Spleen (tissue), 11 donors: ENCODE results near the gene GCSAM. TPM values are rescaled to one million over a fixed set of nuclear protein-coding genes. Genes with fewer than 3 reads are reported as not detected.

ENCODE experiments used
- DNase-seq: peaks from one replicate; pipeline ENCODE4 v3.0.0-alpha.2; 2020
- H3K27ac ChIP-seq, 8 donors: fragments of 200-600 bp; sonication (generic) in 7 of 8; 1 replicate in 4 of 8; 2 replicates in 4 of 8; pipeline versions ENCODE4 v1.5.0 to v1.8.0; 2016 to 2021; ENCODE audit warnings: inconsistent platforms in 4 of 8, mild to moderate bottlenecking in 4 of 8, moderate library complexity in 1 of 8
- H3K27me3 ChIP-seq, 7 donors: fragments of 200-600 bp; sonication (generic) in 6 of 7; replicated peaks in 1 of 7; 1 replicate in 4 of 7; 2 replicates in 3 of 7; pipeline versions ENCODE4 v1.5.0 to v1.8.0; 2016 to 2021; ENCODE audit warnings: inconsistent platforms in 3 of 7, mild to moderate bottlenecking in 1 of 7
- H3K36me3 ChIP-seq, 6 donors: fragments of 200-600 bp; sonication (generic) in 5 of 6; 1 replicate in 4 of 6; 2 replicates in 2 of 6; pipeline versions ENCODE4 v1.5.0 to v1.8.0; 2016 to 2021; ENCODE audit warnings: inconsistent platforms in 2 of 6
- H3K4me1 ChIP-seq, 6 donors: fragments of 200-600 bp; sonication (generic) in 5 of 6; 1 replicate in 3 of 6; 2 replicates in 3 of 6; pipeline versions ENCODE4 v1.5.0 to v1.8.0; 2016 to 2021; ENCODE audit warnings: inconsistent platforms in 3 of 6
- H3K4me3 ChIP-seq, 8 donors: fragments of 200-600 bp; sonication (generic) in 7 of 8; 1 replicate in 4 of 8; 2 replicates in 4 of 8; pipeline versions ENCODE4 v1.5.0 to v1.8.0; 2016 to 2021; ENCODE audit warnings: inconsistent platforms in 4 of 8, mild to moderate bottlenecking in 4 of 8, moderate library complexity in 2 of 8
- H3K9me3 ChIP-seq, 8 donors: fragments of 200-600 bp; sonication (generic) in 7 of 8; 1 replicate in 4 of 8; 2 replicates in 4 of 8; pipeline versions ENCODE4 v1.5.0 to v1.8.0; 2016 to 2021; ENCODE audit warnings: inconsistent platforms in 4 of 8
- POLR2A ChIP-seq, 3 donors: fragments of 450-650 bp; IDR thresholded peaks; one replicate each; pipeline ENCODE4 v1.5.1; 2017; ENCODE audit warnings: antibody characterized with exemption in 3 of 3, mild to moderate bottlenecking in 1 of 3
- POLR2AphosphoS5 ChIP-seq, 3 donors: sonication (generic); formaldehyde crosslinking; IDR thresholded peaks; one replicate each; pipeline ENCODE4 v1.5.1; 2017; ENCODE audit warnings: antibody characterized with exemption in 3 of 3
- WGBS, 5 donors: extraction: QIAGEN DNeasy Blood & Tissue Kit in 3 of 5; methylation state at CpG; one replicate each; pipeline versions ENCODE4 v1.1.5 to v1.1.7; 2013 to 2018; 5-methylcytosine and 5-hydroxymethylcytosine counted together
- intact Hi-C: fragments of 100-400 bp; cut with DNase I; formaldehyde crosslinking; loops from one replicate; pipeline ENCODE4 v1.15.0; 2023; ENCODE audit warnings: low total_unique reads
- polyA plus RNA-seq, 3 donors: library from polyadenylated mRNA; stranded (reverse); fragments of 200-250 nt; gene quantifications; one replicate each; pipeline ENCODE4 v1.2.1, GENCODE V29; 2013
- total RNA-seq, 7 donors: library from RNA; depleted of rRNA in 3 of 7; stranded (reverse); fragments of >200 nt in 3 of 7; fragmentation: NEBNext Ultra II Directional in 4 of 7; extraction: Animal tissue kit (Norgen Biotek cat#: 25700) in 4 of 7; gene quantifications; one replicate each; pipeline versions ENCODE4 v1.1.0 to v1.2.1, GENCODE V29; 2016 to 2021
- TF ChIP-seq, protein P1 (sequence below), 11 experiments: fragments of 200-600 bp in 7 of 11; fragments of 450-650 bp in 4 of 11; sonication (generic) in 4 of 11; IDR thresholded peaks in 8 of 11; conservative IDR thresholded peaks in 3 of 11; 1 replicate in 7 of 11; 2 replicates in 4 of 11; pipeline versions ENCODE4 v1.4.0 to v1.8.0; 2016 to 2021; ENCODE audit warnings: antibody characterized with exemption in 11 of 11, inconsistent platforms in 4 of 11, mild to moderate bottlenecking in 1 of 11
- donor health status: healthy with polysubstance abuse.
- donor health status: DM: no; HTN: no; CAD: no; lungs with moderate emphysema.
- donor health status: DM: no; HTN: no; CAD: no.
- donor health status: Bipolar disorder and iron deficiency.
- donor health status: healthy.
- donor health status: DM: no; HTN: no; CAD: no.
- donor health status: DM: yes; HTN: yes; CAD: no.

The GCSAM gene
- total and polyA plus RNA-seq, 10 donors = 2.7 to 20.9 (median 8.9) TPM

DNA sequence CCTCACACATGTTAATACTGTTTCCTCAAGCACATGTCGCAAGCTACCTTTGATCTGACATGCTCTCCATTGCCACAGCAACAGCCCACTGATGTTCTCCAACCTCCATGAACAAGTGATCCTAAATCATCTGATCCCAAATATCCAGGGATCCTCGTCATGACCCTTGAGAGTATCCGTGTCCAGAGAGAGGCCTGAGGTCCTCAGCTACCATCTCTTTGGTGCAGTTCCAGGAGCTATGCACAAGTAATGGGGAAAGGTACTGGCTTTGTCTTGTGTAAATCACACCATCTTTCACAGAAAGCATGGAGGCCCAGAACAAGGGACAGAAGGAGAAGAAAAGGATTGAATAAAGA lies 2.4 kb downstream of the GCSAM start:
- Histone ChIP-seq H3K4me3 (peak overlapping the region in 1 of 8 donors; percentile 65), H3K36me3 (peaks cover 0 to 1% (median 0%) of the 10 kb centered on the region in 6 donors), H3K27ac (peak overlapping the region in 5 of 8 donors; percentile 1 to 79 (median 62)), H3K27me3 (no peaks in the 10 kb centered on the region), H3K4me1 (peaks cover 15 to 100% (median 51%) of the 10 kb centered on the region in 6 donors), H3K9me3 (no peaks in the 10 kb centered on the region)
- no peak for TF ChIP-seq POLR2A (IDR thresholded peaks at IDR 0.05)
- no peak for TF ChIP-seq POLR2AphosphoS5 (IDR thresholded peaks at IDR 0.05)
- TF ChIP-seq, protein P1, sequence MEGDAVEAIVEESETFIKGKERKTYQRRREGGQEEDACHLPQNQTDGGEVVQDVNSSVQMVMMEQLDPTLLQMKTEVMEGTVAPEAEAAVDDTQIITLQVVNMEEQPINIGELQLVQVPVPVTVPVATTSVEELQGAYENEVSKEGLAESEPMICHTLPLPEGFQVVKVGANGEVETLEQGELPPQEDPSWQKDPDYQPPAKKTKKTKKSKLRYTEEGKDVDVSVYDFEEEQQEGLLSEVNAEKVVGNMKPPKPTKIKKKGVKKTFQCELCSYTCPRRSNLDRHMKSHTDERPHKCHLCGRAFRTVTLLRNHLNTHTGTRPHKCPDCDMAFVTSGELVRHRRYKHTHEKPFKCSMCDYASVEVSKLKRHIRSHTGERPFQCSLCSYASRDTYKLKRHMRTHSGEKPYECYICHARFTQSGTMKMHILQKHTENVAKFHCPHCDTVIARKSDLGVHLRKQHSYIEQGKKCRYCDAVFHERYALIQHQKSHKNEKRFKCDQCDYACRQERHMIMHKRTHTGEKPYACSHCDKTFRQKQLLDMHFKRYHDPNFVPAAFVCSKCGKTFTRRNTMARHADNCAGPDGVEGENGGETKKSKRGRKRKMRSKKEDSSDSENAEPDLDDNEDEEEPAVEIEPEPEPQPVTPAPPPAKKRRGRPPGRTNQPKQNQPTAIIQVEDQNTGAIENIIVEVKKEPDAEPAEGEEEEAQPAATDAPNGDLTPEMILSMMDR (IDR thresholded peaks at IDR 0.05 in 8 of 11, conservative IDR thresholded peaks at IDR 0.05 in 3 of 11) = no peak
- DNase-seq = no peak
- intact Hi-C loops = no loop called here
- WGBS, 5 donors = 77 to 85% (median 83%) methylated on average over 3 of the region's 3 CpGs

DNA sequence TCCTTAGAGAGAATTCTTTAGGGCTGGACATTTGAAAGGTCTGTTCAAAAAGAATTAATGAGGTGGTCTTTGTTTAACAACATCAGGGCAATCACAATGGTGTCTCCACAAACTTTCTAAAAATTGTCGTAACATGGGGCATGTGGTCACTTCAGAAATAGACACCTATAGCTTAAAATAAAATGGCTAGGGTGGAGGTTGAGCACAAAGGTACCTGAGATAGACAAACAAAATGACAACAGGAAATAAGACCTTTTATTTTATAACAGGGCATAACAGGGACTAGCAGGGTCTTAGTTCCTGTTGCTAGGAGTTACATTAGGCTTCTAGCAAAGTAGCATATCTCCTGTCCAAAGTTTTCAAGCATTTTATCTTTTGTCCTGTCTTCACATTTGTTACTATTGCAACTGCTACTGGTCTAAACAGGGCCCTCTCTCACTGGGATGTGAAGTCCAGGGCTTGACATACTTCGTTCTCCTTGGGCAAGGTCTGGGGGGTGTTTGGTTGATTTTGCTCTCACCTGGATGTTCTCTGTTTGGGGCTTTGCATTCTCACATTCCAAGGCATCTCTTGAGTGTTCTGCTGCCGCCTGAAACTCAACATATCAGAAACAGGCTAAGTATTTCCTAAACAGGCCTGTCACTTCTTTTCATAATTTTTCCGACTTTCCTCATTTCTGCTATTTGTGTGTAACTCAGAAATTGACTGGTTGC lies 3.0 kb downstream of the GCSAM start:
- Histone ChIP-seq H3K4me1 (peaks cover 15 to 100% (median 51%) of the 10 kb centered on the region in 6 donors), H3K36me3 (peaks cover 0 to 7% (median 0%) of the 10 kb centered on the region in 6 donors)
- 73 to 80% (median 74%) methylated on average over 4 of the region's 4 CpGs for WGBS, 5 donors

GRCh38 chr3:112128843-112129727 lies 4.0 kb downstream of the GCSAM start:
- Histone ChIP-seq H3K27ac (peak overlapping the region in 6 of 8 donors; percentile 6 to 79 (median 48)), H3K9me3 (no peaks in the 10 kb centered on the region), H3K4me3 (no peak overlapping the region), H3K27me3 (no peaks in the 10 kb centered on the region), H3K36me3 (peaks cover 0 to 17% (median 0%) of the 10 kb centered on the region in 6 donors), H3K4me1 (peaks cover 15 to 97% (median 51%) of the 10 kb centered on the region in 6 donors)
- TF ChIP-seq, protein P1 (IDR thresholded peaks at IDR 0.05 in 8 of 11, conservative IDR thresholded peaks at IDR 0.05 in 3 of 11) = no peak
- no peak for TF ChIP-seq POLR2AphosphoS5 (IDR thresholded peaks at IDR 0.05)
- no peak for TF ChIP-seq POLR2A (IDR thresholded peaks at IDR 0.05)
- 45 to 53% (median 52%) methylated on average over 7 of the region's 7 CpGs for WGBS, 5 donors
- DNase-seq = peak; percentile 83
- intact Hi-C loops = no loop called here

More for the DNA sequence above, 3.0 kb downstream of the GCSAM start:
- TF ChIP-seq POLR2AphosphoS5 (IDR thresholded peaks at IDR 0.05) = no peak
- TF ChIP-seq, protein P1 (IDR thresholded peaks at IDR 0.05 in 8 of 11, conservative IDR thresholded peaks at IDR 0.05 in 3 of 11) = no peak
- TF ChIP-seq POLR2A (IDR thresholded peaks at IDR 0.05) = no peak
- Histone ChIP-seq H3K27me3 (no peaks in the 10 kb centered on the region), H3K4me3 (peak overlapping the region in 1 of 8 donors; percentile 65), H3K27ac (peak overlapping the region in 5 of 8 donors; percentile 6 to 79 (median 62)), H3K9me3 (no peaks in the 10 kb centered on the region)
- intact Hi-C loops = no loop called here
- no peak for DNase-seq
